ENCODE measurements around the gene TMEM41A.

Gene TMEM41A

GRCh38 chr3:185498503-185499396 lies at the start of gene TMEM41A:
Gene TMEM41A, minus strand, starts transcription at chr3:185499035. Its CDS starts 74 bp downstream, at chr3:185498961.
- peak; percentile 92 for DNase-seq (ENCODE audit: low spot score)

DNA sequence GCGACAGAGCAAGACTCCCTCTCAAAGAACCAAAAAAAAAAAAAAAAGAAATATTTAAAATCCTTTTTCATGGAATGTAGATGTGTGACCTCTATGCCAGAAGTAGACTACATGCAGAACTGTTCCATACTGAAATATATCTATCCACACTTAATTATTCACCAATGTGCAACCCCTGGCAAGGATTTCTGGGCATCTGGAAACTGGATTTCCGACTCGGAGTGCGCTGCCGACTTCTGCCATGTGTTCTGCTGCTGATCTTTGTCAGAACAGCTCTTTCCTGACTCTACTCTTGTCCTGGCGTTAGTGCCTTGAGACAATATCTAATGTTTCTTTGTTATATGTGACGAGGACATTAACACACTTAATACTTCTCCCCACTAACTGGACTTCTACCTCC lies 41.9 kb upstream of the TMEM41A start:
- DNase-seq (ENCODE audit: low spot score), result no peak

DNA sequence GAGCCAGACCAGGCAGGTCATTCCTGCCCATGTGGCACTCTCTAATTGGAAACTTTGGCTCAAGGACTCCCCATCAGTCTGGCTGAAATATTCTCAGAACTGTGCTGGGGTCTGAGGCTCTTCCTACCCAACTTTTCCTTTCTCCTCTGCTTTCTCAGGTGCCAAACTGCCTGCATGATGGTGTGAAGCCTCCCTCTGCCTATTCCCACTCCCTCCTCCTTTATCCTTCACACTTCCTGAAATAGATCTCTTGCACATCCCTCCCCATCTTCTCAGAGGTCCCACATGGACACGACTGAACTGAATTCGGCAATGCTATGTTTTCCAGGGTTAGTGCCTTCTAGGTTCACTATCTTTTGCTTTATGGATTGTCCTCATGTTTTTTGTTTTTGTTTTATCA lies 41.1 kb upstream of the TMEM41A start:
- no peak for DNase-seq (ENCODE audit: low spot score)

GRCh38 chr3:185537369-185537970 lies 38.6 kb upstream of the TMEM41A start:
- DNase-seq (ENCODE audit: low spot score), result peak; percentile 100

DNA sequence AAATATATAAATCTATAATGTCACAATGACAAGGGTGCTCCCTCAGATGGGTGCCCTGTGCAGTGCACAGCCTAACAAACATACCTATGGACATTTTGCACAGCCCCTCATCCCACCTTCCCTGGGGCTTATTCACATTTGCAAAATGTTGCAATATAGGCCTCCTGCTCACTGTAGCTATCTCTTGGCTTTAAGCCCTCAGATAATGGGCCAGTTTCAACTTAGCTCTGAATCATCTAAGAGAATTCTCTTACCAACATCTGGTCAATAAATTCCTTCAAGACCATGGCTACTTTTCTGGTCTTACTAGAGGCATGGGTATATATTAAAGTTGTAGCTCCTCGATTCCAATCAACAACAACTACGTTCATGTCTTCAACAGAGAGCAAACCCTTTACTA lies 35.7 kb upstream of the TMEM41A start:
- no peak for DNase-seq (ENCODE audit: low spot score)

DNA sequence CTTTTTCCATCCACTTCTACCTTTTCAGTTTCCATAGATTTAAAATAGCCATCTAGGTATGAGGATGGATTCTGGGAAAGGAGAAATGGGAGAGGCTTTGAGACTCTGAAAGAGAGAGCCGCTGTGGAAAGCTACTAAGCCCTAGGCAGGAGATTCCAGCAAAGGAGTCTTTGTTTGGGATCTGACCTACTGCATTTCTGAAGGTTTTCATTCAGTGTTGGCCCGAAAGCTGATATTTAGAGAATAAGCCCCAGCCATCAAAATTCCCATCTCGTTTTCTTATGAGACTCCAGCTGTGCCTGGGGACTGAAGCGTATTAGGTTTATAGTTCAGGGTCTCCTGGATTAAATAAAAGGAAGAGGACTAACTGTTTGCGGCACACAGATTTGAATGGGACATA lies 34.1 kb upstream of the TMEM41A start:
- DNase-seq (ENCODE audit: low spot score), result no peak

- DNase-seq (ENCODE audit: low spot score), result no peak
These were observed 32.0 kb upstream of the TMEM41A start for GRCh38 chr3:185530856-185531255.

GRCh38 chr3:185528532-185528931 lies 29.7 kb upstream of the TMEM41A start:
- no peak for DNase-seq (ENCODE audit: low spot score)

DNA sequence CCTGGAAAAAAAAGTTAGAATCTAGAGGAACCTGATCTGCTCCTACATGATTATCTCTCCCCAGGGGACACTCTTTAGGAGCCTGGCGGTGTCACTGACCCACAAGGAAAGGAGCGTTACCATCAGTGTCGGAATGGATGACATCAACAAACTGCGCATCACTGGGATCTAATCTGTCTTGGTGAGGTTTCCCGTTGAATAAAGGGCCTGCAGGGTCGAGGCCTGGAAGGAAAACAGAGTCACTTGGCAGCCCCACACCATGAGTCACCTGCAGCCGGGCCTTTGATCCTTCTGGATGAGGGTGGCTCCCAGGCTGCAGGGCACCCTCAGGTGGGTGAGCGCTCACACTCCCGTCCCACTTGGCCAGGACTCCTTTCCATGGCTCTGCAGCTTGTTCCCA lies 28.5 kb upstream of the TMEM41A start:
- peak; percentile 23 for DNase-seq (ENCODE audit: low spot score)

DNA sequence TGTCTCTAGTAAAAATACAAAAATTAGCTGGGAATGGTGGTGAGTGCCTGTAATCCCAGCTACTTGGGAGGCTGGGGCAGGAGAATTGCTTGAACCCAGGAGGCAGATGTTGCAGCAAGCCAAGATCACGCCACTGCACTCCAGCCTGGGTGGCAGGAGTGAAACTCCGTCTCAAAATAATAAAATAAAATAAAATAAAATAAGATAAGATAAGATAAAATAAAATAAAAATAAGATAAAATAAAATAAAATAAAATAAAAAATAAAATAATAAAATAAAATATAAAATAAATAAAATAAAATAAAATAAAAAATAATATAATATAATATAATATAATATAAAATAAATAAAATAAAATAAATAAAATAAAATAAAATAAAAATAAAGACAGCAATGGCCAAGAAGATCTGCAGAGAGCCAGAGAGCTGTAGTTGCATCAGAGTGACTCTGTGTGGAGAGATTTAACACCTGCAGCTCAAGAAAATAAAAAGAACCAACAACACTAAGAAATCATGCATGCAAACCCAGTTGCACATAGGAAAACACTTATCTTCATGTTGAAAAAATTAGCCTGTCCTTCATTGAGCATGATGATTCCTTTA lies 27.6 kb upstream of the TMEM41A start:
- DNase-seq (ENCODE audit: low spot score), result no peak

GRCh38 chr3:185521349-185522138 lies 22.7 kb upstream of the TMEM41A start:
- no peak for DNase-seq (ENCODE audit: low spot score)

DNA sequence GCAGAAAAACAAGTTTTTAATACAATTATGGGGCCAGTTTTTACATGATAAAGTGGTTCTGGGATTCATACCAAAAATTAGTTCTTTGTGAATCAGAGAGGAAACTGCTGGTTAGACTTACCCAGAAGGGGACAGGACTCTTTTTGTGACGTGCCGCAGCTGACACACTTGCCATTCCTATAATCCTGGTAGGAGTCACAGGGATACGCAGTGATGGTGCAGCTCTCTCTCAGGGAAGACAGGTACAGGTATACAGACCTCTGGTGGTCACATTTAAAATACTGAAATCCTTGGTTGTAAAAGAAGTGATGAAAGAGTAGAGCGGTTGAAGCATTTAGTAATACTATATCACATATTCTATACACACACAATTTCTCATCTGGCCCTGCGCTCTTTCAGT lies 20.2 kb upstream of the TMEM41A start:
- DNase-seq (ENCODE audit: low spot score), result no peak

GRCh38 chr3:185517387-185518130 lies 18.7 kb upstream of the TMEM41A start:
- DNase-seq (ENCODE audit: low spot score), result no peak

- DNase-seq (ENCODE audit: low spot score), result no peak
These were observed 12.9 kb upstream of the TMEM41A start for GRCh38 chr3:185511711-185512110.

- DNase-seq (ENCODE audit: low spot score), result no peak
These were observed 9.6 kb upstream of the TMEM41A start for GRCh38 chr3:185508335-185508991.

DNA sequence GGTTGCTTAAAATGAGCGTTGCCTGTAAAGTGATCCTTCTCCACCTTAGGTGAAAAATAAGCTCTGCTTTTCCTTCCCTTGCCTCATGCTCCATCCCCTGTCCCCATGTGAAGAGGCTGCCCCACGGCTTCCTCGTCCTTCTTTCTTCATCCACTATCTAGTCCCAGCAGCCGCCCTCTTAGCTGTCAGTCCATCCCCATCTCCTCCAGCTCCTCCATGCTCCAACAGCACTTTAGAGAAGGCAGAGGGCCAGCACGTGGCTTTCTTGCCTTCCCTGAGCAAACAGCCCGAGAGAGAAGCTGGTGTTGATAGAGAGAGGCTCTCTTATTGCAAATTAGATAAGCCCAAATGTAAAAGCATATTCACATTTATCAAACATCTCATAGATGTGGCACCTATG lies 9.0 kb upstream of the TMEM41A start:
- DNase-seq (ENCODE audit: low spot score), result no peak

DNA sequence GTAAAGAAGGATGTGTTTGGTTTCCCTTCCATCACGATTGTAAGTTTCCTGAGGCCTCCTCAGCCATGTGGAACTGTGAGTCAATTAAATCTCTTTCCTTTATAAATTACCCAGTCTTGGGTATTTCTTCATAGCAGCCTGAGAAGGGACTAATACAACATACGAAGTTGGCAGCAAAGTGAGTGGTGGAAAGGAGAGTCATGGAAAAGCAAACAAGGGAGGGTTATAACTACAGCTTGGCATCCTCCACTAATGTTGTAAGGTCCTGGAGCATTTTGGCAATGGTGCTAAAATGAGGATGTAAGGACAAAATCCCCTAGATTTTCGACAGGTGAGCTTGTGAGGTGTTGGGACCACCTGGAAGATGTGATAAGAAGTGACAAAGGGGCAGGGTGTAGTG lies 5.8 kb upstream of the TMEM41A start:
- no peak for DNase-seq (ENCODE audit: low spot score)

DNA sequence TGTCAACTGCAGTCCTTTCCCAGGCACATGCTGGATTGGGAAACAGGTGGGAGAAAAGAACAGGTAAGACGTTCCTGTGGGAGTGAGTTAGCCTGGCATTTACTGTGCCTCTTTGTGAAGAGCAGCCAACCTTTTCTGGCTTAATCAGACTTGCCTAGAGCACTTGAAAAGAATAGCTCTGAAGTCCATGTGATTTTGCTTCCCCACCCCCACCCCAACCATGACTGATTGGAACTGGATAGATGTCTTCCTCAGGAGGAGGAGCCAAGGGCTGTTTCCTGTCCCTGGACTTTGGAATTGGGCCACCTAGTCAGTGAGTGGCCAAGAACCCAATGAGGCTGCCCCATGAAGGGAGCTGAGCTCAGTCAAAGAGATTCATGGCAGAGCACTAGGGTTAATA lies 4.7 kb upstream of the TMEM41A start:
- DNase-seq (ENCODE audit: low spot score), result no peak

GRCh38 chr3:185502987-185503386 lies 4.2 kb upstream of the TMEM41A start:
- no peak for DNase-seq (ENCODE audit: low spot score)

DNA sequence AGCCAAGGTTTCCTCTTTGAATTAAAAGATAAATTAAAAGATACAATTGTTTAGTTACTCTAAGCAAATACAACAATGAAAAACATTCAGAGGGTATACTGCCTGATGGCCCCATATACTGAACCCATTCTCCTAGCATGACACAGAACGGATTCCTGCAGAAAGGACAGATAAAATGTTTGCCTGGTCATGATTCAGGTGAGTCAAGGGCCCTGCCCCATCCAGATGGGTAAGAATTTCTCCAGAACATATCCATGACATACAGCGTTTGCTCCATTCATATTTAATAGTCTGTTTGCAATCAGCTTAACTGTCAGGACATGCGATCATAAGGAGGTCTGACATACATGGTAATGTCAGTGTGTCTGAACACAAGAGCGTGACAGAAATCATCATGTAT lies 8.6 kb downstream of the TMEM41A start:
- no peak for DNase-seq (ENCODE audit: low spot score)

- DNase-seq (ENCODE audit: low spot score), result no peak
These were observed 9.4 kb downstream of the TMEM41A start for GRCh38 chr3:185489462-185489861.

Data from kidney tubule cell (primary cell).